Skeletal muscle tissue (tissue), 4 donors: ENCODE measurements around the gene DEFB114. TPM values are rescaled to one million over a fixed set of nuclear protein-coding genes. Genes with fewer than 3 reads are reported as not detected.

Source experiments
- H3K27ac ChIP-seq: one replicate; pipeline ENCODE4 v1.7.0; 2013; ENCODE audit warnings: mild to moderate bottlenecking, low read depth, low read length, inconsistent platforms
- H3K27me3 ChIP-seq, 3 donors: one replicate each; pipeline ENCODE4 v1.7.0; 2013; ENCODE audit warnings: low read length in 3 of 3; ENCODE audit not compliant: control insufficient read depth in 3 of 3, insufficient read depth in 3 of 3
- H3K36me3 ChIP-seq, 3 donors: one replicate each; pipeline ENCODE4 v1.7.0; 2013; ENCODE audit warnings: low read length in 3 of 3; ENCODE audit not compliant: control insufficient read depth in 3 of 3, insufficient read depth in 3 of 3
- H3K4me1 ChIP-seq, 3 donors: one replicate each; pipeline ENCODE4 v1.7.0; 2013; ENCODE audit warnings: low read length in 3 of 3, mild to moderate bottlenecking in 3 of 3; ENCODE audit not compliant: control insufficient read depth in 3 of 3, insufficient read depth in 3 of 3
- H3K4me3 ChIP-seq, 3 donors: one replicate each; pipeline ENCODE4 v1.7.0; 2013; ENCODE audit warnings: low read length in 3 of 3
- H3K9ac ChIP-seq, 3 donors: one replicate each; pipeline ENCODE4 v1.7.0; 2013; ENCODE audit warnings: low read length in 3 of 3, mild to moderate bottlenecking in 3 of 3, moderate library complexity in 2 of 3, low read depth in 1 of 3
- H3K9me3 ChIP-seq, 3 donors: one replicate each; pipeline ENCODE4 v1.7.0; 2013; ENCODE audit warnings: low read length in 3 of 3; ENCODE audit not compliant: control insufficient read depth in 3 of 3
- total RNA-seq: library from RNA; depleted of rRNA; stranded (reverse); fragments of >200 nt; gene quantifications from one replicate; pipeline ENCODE4 v1.2.3, GENCODE V29; 2014
- donor health status: Osteomylitis.

DEFB114 gene
- total RNA-seq, 1 donor from 2014 or later: not detected

DNA sequence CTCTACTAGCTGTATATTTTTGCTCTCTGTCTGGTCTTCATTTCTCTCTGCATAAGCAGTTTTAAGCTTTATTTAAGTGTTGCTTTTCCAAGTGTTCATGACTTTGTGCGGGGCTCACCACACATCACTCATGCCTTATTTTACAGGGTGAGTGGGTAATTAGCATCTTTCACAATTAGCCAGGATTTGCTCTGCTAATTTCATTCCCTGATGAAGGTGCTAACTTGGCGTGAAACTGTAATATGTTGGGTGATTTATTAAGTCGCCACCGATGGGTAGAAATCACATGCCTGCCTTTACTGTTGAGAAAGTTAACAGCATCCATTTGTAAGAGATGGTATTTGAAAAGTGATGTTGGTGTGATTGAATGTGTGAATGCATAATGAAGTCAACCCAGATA lies 44.7 kb downstream of the DEFB114 start:
- no peak overlapping the region for H3K9ac ChIP-seq
- H3K9me3 ChIP-seq: no peaks in the 10 kb centered on the region
- no peak overlapping the region for H3K27ac ChIP-seq
- H3K36me3 ChIP-seq: no peaks in the 10 kb centered on the region
- no peaks in the 10 kb centered on the region for H3K27me3 ChIP-seq
- no peak overlapping the region for H3K4me3 ChIP-seq
- no peaks in the 10 kb centered on the region for H3K4me1 ChIP-seq

DNA sequence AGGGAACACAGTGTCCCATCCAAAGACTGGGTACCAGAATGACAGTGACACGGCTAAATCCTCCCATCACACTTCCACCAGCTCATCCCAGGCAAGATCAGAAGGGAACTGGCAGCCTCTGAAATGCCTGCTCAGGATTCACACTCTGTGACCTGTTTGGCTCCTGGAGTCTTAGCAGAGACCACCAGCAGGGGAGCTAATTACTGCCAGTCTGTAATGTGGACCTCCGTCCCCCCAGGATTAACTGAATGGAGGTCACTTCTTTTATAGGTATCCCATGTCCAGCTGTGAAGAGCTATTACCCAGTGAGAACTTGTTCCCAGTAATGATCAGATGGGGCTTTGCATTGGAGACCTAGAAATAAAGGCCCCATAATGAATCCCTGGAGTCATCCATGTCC lies 45.2 kb downstream of the DEFB114 start:
- peaks cover 0 to 2% (median 0%) of the 10 kb centered on the region in 3 donors for H3K4me1 ChIP-seq
- H3K9me3 ChIP-seq: no peaks in the 10 kb centered on the region
- H3K27ac ChIP-seq: no peak overlapping the region
- H3K4me3 ChIP-seq: no peak overlapping the region
- no peaks in the 10 kb centered on the region for H3K27me3 ChIP-seq
- no peak overlapping the region for H3K9ac ChIP-seq
- H3K36me3 ChIP-seq: no peaks in the 10 kb centered on the region

DNA sequence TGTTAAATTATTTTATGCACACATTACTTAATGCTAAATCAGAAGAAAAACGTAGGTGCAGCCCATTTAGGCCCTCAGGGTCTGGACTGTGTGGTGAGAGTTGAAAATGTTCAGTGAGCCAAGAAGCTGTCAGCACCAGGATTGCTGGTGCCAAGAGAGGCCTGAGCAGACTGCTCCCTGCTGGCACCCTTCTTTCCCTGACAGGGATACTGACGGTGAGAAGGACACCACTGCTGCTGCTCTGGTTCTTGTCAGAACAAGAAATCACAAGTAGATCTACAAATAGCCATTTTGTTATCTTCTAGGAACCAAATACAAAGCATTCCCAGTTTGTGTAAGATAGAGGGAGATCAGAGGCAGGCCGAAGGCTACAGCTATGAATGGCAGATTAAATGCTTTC lies 48.9 kb downstream of the DEFB114 start:
- H3K9me3 ChIP-seq: no peaks in the 10 kb centered on the region
- no peak overlapping the region for H3K4me3 ChIP-seq
- peaks cover 0 to 5% (median 0%) of the 10 kb centered on the region in 3 donors for H3K4me1 ChIP-seq
- no peaks in the 10 kb centered on the region for H3K27me3 ChIP-seq
- no peak overlapping the region for H3K27ac ChIP-seq
- H3K36me3 ChIP-seq: no peaks in the 10 kb centered on the region
- no peak overlapping the region for H3K9ac ChIP-seq

GRCh38 chr6:49913636-49914375 lies 50.2 kb downstream of the DEFB114 start:
- H3K27ac ChIP-seq: no peak overlapping the region
- no peak overlapping the region for H3K4me3 ChIP-seq
- H3K9ac ChIP-seq: no peak overlapping the region
- no peaks in the 10 kb centered on the region for H3K27me3 ChIP-seq
- no peaks in the 10 kb centered on the region for H3K9me3 ChIP-seq
- no peaks in the 10 kb centered on the region for H3K36me3 ChIP-seq
- H3K4me1 ChIP-seq: peaks cover 0 to 5% (median 0%) of the 10 kb centered on the region in 3 donors

DNA sequence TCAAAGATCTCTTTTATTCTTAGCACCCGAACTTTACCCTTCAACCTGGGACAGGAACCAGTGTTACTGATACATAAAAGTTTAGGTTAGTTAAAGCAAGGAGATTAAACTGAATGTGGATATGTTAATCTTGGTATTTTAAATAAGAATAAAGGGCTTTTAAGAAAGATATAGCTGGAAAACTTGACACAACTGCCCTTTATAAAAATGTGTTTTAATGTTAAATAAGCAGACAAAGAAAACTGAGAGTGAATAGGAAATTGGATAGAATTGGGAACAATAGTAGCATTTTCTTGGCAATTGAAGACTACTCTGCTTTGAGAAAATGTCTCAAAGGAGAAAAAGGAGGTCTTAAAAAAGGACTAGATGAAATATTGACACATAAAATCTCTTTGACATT lies 51.8 kb downstream of the DEFB114 start:
- Histone ChIP-seq H3K27me3 (no peaks in the 10 kb centered on the region), H3K9ac (no peak overlapping the region), H3K4me3 (no peak overlapping the region), H3K9me3 (no peaks in the 10 kb centered on the region), H3K4me1 (peaks cover 0 to 5% (median 0%) of the 10 kb centered on the region in 3 donors), H3K27ac (no peak overlapping the region), H3K36me3 (no peaks in the 10 kb centered on the region)

DNA sequence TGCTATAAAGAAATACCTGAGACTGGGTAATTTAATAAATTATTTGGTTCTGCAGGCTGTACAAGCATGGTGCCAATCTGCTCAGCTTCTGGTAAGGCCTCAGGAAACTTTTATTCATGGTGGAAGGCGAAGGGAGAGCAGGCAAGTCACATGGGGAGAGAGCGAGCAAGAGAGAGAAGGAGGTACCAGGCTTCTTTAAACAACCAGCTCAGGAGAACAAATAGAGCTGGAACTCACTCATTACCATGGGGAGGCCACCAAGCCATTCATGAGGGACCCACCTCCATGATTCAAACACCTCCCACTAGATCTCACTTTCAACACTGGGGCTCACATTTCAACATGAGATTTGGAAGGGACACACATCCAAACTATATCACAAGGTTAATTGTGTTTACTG lies 52.7 kb downstream of the DEFB114 start:
- Histone ChIP-seq H3K4me1 (peaks cover 2 to 12% (median 2%) of the 10 kb centered on the region in 3 donors), H3K9ac (no peak overlapping the region), H3K4me3 (no peak overlapping the region), H3K36me3 (no peaks in the 10 kb centered on the region), H3K27me3 (no peaks in the 10 kb centered on the region), H3K27ac (no peak overlapping the region), H3K9me3 (no peaks in the 10 kb centered on the region)

Other genes with a start within 250 kb of the DEFB114 start
- not detected for gene CRISP3, start 219.8 kb downstream of the DEFB114 start, total RNA-seq
- gene PGK2, start 176.9 kb downstream of the DEFB114 start, total RNA-seq: not detected
- not detected for gene CRISP1, start 97.6 kb downstream of the DEFB114 start, total RNA-seq
- not detected for gene DEFB113, start 5.5 kb upstream of the DEFB114 start, total RNA-seq
- not detected for gene DEFB110, start 57.8 kb upstream of the DEFB114 start, total RNA-seq
- not detected for gene DEFB112, start 85.8 kb upstream of the DEFB114 start, total RNA-seq